ENCODE measurements around the gene DOK6. TPM values are rescaled to one million over a fixed set of nuclear protein-coding genes. Genes with fewer than 3 reads are reported as not detected.

Gene DOK6
- total and polyA plus RNA-seq, 2 donors (not counting 3 experiments of a cell fraction or from before 2014, with no cell fraction given): under 0.01 TPM; not detected in 1

DNA sequence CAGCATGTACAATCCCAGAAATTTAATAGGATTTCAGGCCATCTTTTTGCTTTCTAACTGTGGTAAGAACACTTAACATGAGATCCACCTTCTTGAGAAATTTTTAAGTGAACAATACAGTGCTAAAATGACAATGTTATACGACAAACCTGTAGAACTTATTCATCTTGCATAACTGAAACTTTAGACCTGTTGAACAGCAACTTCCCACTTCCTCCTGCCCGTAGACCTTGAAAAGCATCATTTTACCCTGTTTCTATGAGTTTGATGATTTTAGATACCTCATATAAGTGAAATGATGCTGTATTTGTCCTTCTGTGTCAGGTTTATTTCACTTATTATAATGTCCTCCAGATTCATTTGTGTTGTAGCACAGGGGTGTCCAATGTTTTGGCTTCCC, 418.8 kb downstream of the DOK6 start:
- TF ChIP-seq MYC (IDR thresholded peaks at IDR 0.05; ENCODE audit: low read depth, low read length) (no peak), GATA2 (IDR thresholded peaks at IDR 0.05; ENCODE audit: insufficient read depth, insufficient read length, low read depth, low read length) (no peak), POLR2AphosphoS5 (IDR thresholded peaks at IDR 0.05; ENCODE audit: insufficient read depth, low read depth, low read length) (no peak), POLR2A (IDR thresholded peaks at IDR 0.05; ENCODE audit: low read depth, low read length) (no peak), FOS (IDR thresholded peaks at IDR 0.05; ENCODE audit: borderline replicate concordance, insufficient read depth, low read length) (no peak), EZH2 (IDR thresholded peaks at IDR 0.05; ENCODE audit: borderline replicate concordance, low read depth, low read length, severe bottlenecking) (no peak), JUN (IDR thresholded peaks at IDR 0.05; ENCODE audit: borderline replicate concordance, insufficient read depth, insufficient read length, low read depth) (no peak)
- TF ChIP-seq, protein P1, sequence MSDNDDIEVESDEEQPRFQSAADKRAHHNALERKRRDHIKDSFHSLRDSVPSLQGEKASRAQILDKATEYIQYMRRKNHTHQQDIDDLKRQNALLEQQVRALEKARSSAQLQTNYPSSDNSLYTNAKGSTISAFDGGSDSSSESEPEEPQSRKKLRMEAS (IDR thresholded peaks at IDR 0.05; ENCODE audit: insufficient read depth, insufficient read length): no peak
- TF ChIP-seq, protein P2, sequence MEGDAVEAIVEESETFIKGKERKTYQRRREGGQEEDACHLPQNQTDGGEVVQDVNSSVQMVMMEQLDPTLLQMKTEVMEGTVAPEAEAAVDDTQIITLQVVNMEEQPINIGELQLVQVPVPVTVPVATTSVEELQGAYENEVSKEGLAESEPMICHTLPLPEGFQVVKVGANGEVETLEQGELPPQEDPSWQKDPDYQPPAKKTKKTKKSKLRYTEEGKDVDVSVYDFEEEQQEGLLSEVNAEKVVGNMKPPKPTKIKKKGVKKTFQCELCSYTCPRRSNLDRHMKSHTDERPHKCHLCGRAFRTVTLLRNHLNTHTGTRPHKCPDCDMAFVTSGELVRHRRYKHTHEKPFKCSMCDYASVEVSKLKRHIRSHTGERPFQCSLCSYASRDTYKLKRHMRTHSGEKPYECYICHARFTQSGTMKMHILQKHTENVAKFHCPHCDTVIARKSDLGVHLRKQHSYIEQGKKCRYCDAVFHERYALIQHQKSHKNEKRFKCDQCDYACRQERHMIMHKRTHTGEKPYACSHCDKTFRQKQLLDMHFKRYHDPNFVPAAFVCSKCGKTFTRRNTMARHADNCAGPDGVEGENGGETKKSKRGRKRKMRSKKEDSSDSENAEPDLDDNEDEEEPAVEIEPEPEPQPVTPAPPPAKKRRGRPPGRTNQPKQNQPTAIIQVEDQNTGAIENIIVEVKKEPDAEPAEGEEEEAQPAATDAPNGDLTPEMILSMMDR (IDR thresholded peaks at IDR 0.05; ENCODE audit: extremely low read depth in 1 of 2, insufficient read depth in 1 of 2, low read depth in 1 of 2, low read length in 2 of 2): no peak
- H2AFZ ChIP-seq (ENCODE audit: low read depth, low read length): no peak overlapping the region
- dilution Hi-C loops (cut with MboI; ENCODE audit: extremely low pct_ligation_motif_present, low sequenced_read_pairs) (no loop called here), intact Hi-C loops (cut with micrococcal nuclease) (no loop called here)
- no peak overlapping the region for H3K9ac ChIP-seq (replicated peaks; ENCODE audit: extremely low read depth, insufficient read depth, low read length)
- no TSS peak for BruUV-seq (replicated peaks)
- FAIRE-seq (no peak), DNase-seq (ENCODE audit: low read depth, low spot score) (no peak)
- no peaks in the 10 kb centered on the region for H3K27me3 ChIP-seq (ENCODE audit: control insufficient read depth in 2 of 2, insufficient read depth in 2 of 2, low read length in 2 of 2)
- H4K20me1 ChIP-seq (replicated peaks; ENCODE audit: control insufficient read depth, extremely low read depth, insufficient read depth, low read length): no peaks in the 10 kb centered on the region
- H3K4me2 ChIP-seq (ENCODE audit: insufficient read depth, low read length): no peak overlapping the region
- H3K27ac ChIP-seq (ENCODE audit: insufficient read depth, low read depth, low read length): no peak overlapping the region
- no peaks in the 10 kb centered on the region for H3K79me2 ChIP-seq (ENCODE audit: control insufficient read depth, insufficient read depth, low read length)
- H3K4me1 ChIP-seq (ENCODE audit: control insufficient read depth, extremely low read depth, insufficient read depth, low read length): no peaks in the 10 kb centered on the region
- CTCF ChIA-PET: no interaction called here
- no peak overlapping the region for H3K4me3 ChIP-seq (replicated peaks in 1 of 3; ENCODE audit: insufficient read depth in 1 of 3, low read depth in 1 of 3, low read length in 3 of 3)
- H3K9me3 ChIP-seq (replicated peaks; ENCODE audit: control insufficient read depth, insufficient read depth, low read length): no peaks in the 10 kb centered on the region
- POLR2A ChIA-PET: no interaction called here
- H3K9me1 ChIP-seq (replicated peaks; ENCODE audit: control insufficient read depth, extremely low read depth, insufficient read depth, low read length): no peaks in the 10 kb centered on the region
- H3K36me3 ChIP-seq (ENCODE audit: control insufficient read depth in 2 of 2, extremely low read depth in 1 of 2, insufficient read depth in 2 of 2, low read length in 2 of 2): no peaks in the 10 kb centered on the region

Data from endothelial cell of umbilical vein (primary cell).